SU-DHL-6 (cell line): ENCODE results near the gene SPHK1.
A peak's percentile ranks its signal among the peaks of the same experiment; 100 is the strongest.

ENCODE experiments used
- H2AFZ ChIP-seq: fragments of 200-600 bp; sonication (generic); 2 replicates; pipeline ENCODE4 v1.6.1; 2014; ENCODE audit warnings: low read depth, mild to moderate bottlenecking, moderate library complexity, mixed read lengths, antibody characterized with exemption, low read length; ENCODE audit not compliant: severe bottlenecking
- H3F3A ChIP-seq: fragments of 200-600 bp; shearing (Covaris generic); 2 replicates; pipeline ENCODE4 v1.6.0; 2016; ENCODE audit warnings: antibody characterized with exemption, mild to moderate bottlenecking; ENCODE audit not compliant: insufficient read depth
- H3K27ac ChIP-seq: fragments of 200-600 bp; sonication (generic); 2 replicates; pipeline ENCODE4 v1.5.1; 2016; ENCODE audit warnings: low read depth, mild to moderate bottlenecking, low read length, moderate library complexity, mixed read lengths
- H3K27me3 ChIP-seq: fragments of 200-600 bp; sonication (generic), shearing (Covaris generic); 2 replicates; pipeline ENCODE4 v1.6.0; 2014; ENCODE audit warnings: mild to moderate bottlenecking, low read length
- H3K36me3 ChIP-seq: fragments of 200-600 bp; sonication (generic); 2 replicates; pipeline ENCODE4 v1.6.1; 2014; ENCODE audit warnings: mild to moderate bottlenecking, low read length, mixed read lengths
- H3K4me2 ChIP-seq: fragments of 300-600, 200-600 bp; shearing (Covaris generic), sonication (generic); 2 replicates; pipeline ENCODE4 v1.6.0; 2014; ENCODE audit warnings: low read length, low read depth, mild to moderate bottlenecking; ENCODE audit not compliant: poor library complexity, severe bottlenecking
- H3K4me3 ChIP-seq: fragments of 200-600 bp; sonication (generic); 2 replicates; pipeline ENCODE4 v1.5.1; 2014; ENCODE audit warnings: antibody characterized with exemption, low read length, mild to moderate bottlenecking, mixed read lengths; ENCODE audit not compliant: insufficient read depth, poor library complexity, severe bottlenecking
- H3K79me2 ChIP-seq: fragments of 200-600 bp; sonication (generic); 2 replicates; pipeline ENCODE4 v1.6.1; 2014; ENCODE audit warnings: mild to moderate bottlenecking, low read length, moderate library complexity; ENCODE audit not compliant: insufficient read depth
- H3K9ac ChIP-seq: fragments of 200-600 bp; sonication (generic); 2 replicates; pipeline ENCODE4 v1.7.0; 2014; ENCODE audit warnings: mild to moderate bottlenecking, low read length
- H3K9me2 ChIP-seq: fragments of 200-600 bp; sonication (generic); replicated peaks from 2 replicates; pipeline ENCODE4 v1.6.1; 2014; ENCODE audit warnings: low read length; ENCODE audit not compliant: insufficient read depth
- H3K9me3 ChIP-seq: fragments of 200-600 bp; sonication (generic); 2 replicates; pipeline ENCODE4 v1.6.1; 2014; ENCODE audit warnings: low read length, mixed read lengths; ENCODE audit not compliant: insufficient read depth
- H4K20me1 ChIP-seq: fragments of 200-600 bp; sonication (generic); 2 replicates; pipeline ENCODE4 v1.6.1; 2014; ENCODE audit warnings: low read depth, mild to moderate bottlenecking, antibody characterized with exemption, low read length, moderate library complexity, mixed read lengths
- CTCF ChIP-seq: fragments of 200-600 bp; sonication (generic); IDR thresholded peaks from one replicate; pipeline ENCODE4 v1.5.1; 2017; ENCODE audit warnings: antibody characterized with exemption, mild to moderate bottlenecking, low read length, moderate library complexity; ENCODE audit not compliant: insufficient read depth, poor library complexity, severe bottlenecking
- EZH2phosphoT487 ChIP-seq: fragments of 200-600 bp; sonication (generic), shearing (Covaris generic); conservative IDR thresholded peaks from 2 replicates; pipeline ENCODE4 v1.6.1; 2018; ENCODE audit warnings: mild to moderate bottlenecking, antibody characterized with exemption, low read length, moderate library complexity, mixed read lengths

The SPHK1 gene

GRCh38 chr17:76397184-76397583 lies 12.8 kb downstream of the SPHK1 start:
- H3K36me3 ChIP-seq: no peaks in the 10 kb centered on the region

GRCh38 chr17:76397687-76398522 lies 13.5 kb downstream of the SPHK1 start:
- Histone ChIP-seq H3K27me3 (no peaks in the 10 kb centered on the region), H2AFZ (no peak overlapping the region), H3K9me3 (no peaks in the 10 kb centered on the region), H3K9me2 (no peaks in the 10 kb centered on the region), H4K20me1 (no peaks in the 10 kb centered on the region), H3K36me3 (no peaks in the 10 kb centered on the region), H3K27ac (no peak overlapping the region), H3K9ac (no peak overlapping the region), H3K4me2 (no peak overlapping the region), H3K79me2 (no peaks in the 10 kb centered on the region), H3F3A (no peaks in the 10 kb centered on the region), H3K4me3 (no peak overlapping the region)
- TF ChIP-seq CTCF: peak; percentile 87
- TF ChIP-seq EZH2phosphoT487: no peak

More at GRCh38 chr17:76397184-76397583, 12.8 kb downstream of the SPHK1 start:
- H2AFZ ChIP-seq: no peak overlapping the region
- H3K4me3 ChIP-seq: no peak overlapping the region
- no peaks in the 10 kb centered on the region for H3K9me2 ChIP-seq
- TF ChIP-seq CTCF: no peak
- TF ChIP-seq EZH2phosphoT487: no peak
- H3K27ac ChIP-seq: no peak overlapping the region
- H3K4me2 ChIP-seq: no peak overlapping the region
- no peaks in the 10 kb centered on the region for H3K79me2 ChIP-seq
- no peaks in the 10 kb centered on the region for H4K20me1 ChIP-seq
- no peaks in the 10 kb centered on the region for H3F3A ChIP-seq
- no peaks in the 10 kb centered on the region for H3K27me3 ChIP-seq
- H3K9ac ChIP-seq: no peak overlapping the region
- no peaks in the 10 kb centered on the region for H3K9me3 ChIP-seq

GRCh38 chr17:76398523-76399174 lies 14.2 kb downstream of the SPHK1 start:
- H4K20me1 ChIP-seq: no peaks in the 10 kb centered on the region
- no peaks in the 10 kb centered on the region for H3F3A ChIP-seq
- no peaks in the 10 kb centered on the region for H3K36me3 ChIP-seq
- no peaks in the 10 kb centered on the region for H3K79me2 ChIP-seq
- H3K4me2 ChIP-seq: no peak overlapping the region
- H3K27ac ChIP-seq: no peak overlapping the region
- H2AFZ ChIP-seq: no peak overlapping the region
- TF ChIP-seq CTCF: no peak
- no peak for TF ChIP-seq EZH2phosphoT487
- no peaks in the 10 kb centered on the region for H3K9me3 ChIP-seq
- no peak overlapping the region for H3K4me3 ChIP-seq
- no peaks in the 10 kb centered on the region for H3K9me2 ChIP-seq
- H3K27me3 ChIP-seq: no peaks in the 10 kb centered on the region
- H3K9ac ChIP-seq: no peak overlapping the region
